Panc1 (cell line): ENCODE results near the gene MIOS.

Experiments used
- CTCF ChIP-seq: fragments of 450-650 bp; IDR thresholded peaks from 2 replicates; pipeline ENCODE4 v1.5.1; 2017; ENCODE audit warnings: mild to moderate bottlenecking
- POLR2AphosphoS5 ChIP-seq: IDR thresholded peaks from 2 replicates; pipeline ENCODE4 v1.6.1; 2012; ENCODE audit warnings: mild to moderate bottlenecking, low read depth, low read length, moderate library complexity

GRCh38 chr7:7640221-7641128 lies 73.8 kb downstream of the MIOS start, which contains the start of gene UMAD1:
- no peak for TF ChIP-seq CTCF
- TF ChIP-seq POLR2AphosphoS5 = peak; percentile 87
